DOHH2 (cell line): Measurements from ENCODE around the gene SRSF2.

Experiments
- CTCF ChIP-seq: fragments of 200-600 bp; sonication (generic); IDR thresholded peaks from one replicate; pipeline ENCODE4 v1.5.1; 2014; ENCODE audit warnings: antibody characterized with exemption, mild to moderate bottlenecking, low read depth, low read length; ENCODE audit not compliant: poor library complexity, severe bottlenecking
- EZH2phosphoT487 ChIP-seq: fragments of 200-600 bp; sonication (generic); IDR thresholded peaks from 2 replicates; pipeline ENCODE4 v1.6.1; 2017; ENCODE audit warnings: borderline replicate concordance, mild to moderate bottlenecking, antibody characterized with exemption, low read length, moderate library complexity, mixed read lengths

- TF ChIP-seq CTCF (no peak), EZH2phosphoT487 (no peak)
Measured at GRCh38 chr17:76734080-76734840, 2.9 kb downstream of the SRSF2 start.
